ENCODE data around the gene WFDC8.

WFDC8 gene

DNA sequence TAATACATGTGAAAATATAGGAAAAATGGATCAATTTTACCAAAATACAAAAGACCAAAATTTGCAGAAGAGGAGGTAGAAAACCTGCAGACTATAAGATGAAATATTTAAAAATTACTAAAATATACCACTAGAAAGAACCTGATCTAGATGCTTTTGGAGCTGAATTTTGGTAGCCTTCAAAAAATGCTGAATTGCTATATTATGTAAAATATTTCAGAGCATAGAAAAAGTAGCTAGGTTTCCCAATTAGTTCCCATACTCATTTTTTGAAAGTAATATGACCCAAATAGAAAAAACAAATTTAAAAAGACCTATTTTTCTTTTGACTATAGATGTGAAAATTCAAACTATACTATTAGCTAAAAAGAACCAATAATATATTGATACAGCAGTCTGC, 28.3 kb downstream of the WFDC8 start:
- DNase-seq (ENCODE audit: low read depth in 2 of 2, low spot score in 1 of 2) = no peak

DNA sequence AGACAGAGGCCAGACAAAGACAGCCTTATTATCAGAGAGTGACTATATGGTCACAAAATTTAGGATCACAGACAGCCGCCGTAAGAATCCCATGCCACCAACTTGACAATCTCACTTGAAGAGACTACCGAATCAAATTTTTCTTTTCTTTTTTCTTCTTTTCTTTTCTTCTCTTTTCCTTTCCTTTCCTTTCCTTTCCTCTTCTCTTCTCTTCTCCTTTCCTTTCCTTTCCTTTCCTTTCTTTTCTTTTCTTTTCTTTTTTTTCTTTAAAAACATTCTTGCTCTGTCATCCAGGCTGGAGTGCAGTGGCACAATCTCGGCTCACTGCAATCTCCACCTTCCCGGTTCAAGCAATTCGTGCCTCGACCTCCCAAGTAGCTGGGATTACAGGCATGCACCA, 30.7 kb downstream of the WFDC8 start:
- DNase-seq (ENCODE audit: low read depth in 2 of 2, low spot score in 1 of 2) = no peak

DNA sequence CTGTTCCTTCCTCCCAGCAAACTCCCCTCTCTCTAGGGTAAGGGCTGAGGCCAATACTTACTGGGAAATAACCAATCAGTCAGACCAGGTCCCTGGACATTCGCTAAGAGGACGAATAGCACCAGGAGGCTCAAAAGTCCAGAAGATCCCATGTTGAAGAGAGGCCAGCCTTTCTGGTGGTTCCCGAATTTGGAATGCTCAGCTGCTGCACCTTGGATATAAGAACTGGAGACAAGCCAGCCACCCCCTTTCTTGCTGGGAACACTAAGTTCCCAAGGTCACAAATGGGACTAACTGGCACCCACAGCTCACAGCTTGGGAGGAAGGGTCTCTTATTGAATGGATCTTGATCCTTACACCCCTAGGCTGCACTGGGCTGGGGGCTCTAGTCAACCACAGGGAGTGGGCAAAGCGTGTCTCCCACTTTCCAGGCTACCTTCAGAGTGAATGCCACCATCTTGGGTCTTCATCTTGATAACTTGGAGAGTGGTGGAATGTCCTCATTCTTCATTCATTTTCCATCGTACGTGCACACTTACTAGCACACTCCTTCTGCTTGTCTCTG, 31.8 kb downstream of the WFDC8 start, which contains the start of gene EPPIN:
Gene EPPIN, minus strand, starts transcription at position 196 of the 565 bp plus-strand sequence. Its CDS starts 44 bp downstream, at position 152.
- DNase-seq (ENCODE audit: low read depth in 2 of 2, low spot score in 1 of 2) = no peak

DNA sequence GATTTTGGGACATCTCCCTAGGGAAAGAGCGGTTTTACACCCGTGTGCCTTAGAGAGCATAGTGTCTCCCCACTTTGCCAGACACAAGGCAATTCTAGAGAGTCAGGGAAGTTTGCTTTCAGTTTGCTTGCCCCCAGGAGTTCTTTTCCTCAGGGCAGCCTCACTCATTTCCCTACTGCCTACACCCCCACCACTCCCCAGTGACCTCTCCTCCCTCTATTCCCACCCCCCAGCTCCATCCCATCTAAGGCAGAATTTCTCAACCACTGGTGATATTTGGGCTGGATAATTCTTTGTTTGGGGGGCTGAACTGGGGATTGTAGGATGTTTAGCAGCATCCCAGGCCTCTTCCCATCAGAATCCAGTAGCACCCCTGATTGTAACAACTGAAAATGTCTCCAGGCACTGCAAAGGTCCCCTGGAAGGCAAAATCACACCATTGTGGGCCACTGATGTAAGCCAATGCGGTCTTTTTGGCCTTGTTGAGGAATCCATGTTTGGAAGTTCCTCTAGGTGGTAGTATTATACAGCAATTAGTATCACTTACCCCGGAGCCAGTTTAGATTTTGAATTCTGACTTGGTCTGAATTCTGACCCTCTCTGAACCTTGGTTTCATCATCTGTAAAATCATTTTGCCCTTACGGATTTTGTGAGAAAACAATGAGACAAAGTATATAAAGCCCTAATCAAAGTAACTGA, 33.2 kb downstream of the WFDC8 start:
- DNase-seq (ENCODE audit: low read depth in 2 of 2, low spot score in 1 of 2) = no peak

DNA sequence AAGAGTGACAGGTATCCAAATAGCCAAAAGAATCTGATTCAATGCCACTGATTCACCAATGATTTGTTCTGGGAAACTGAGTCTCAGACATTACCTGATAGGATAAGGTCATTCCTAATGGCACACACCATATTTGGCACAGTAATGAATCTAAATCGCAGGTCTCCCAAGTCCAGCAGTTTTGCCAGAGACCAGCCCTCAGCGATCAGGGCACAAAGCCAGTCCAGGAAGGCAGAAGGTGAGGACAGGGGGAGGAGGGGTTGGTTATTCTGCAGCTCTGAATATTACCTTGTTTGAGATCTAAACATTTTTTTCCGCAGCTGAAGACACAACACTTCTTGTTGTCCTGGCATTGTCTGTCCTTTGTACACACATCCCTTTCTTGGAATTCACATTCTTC, 33.7 kb downstream of the WFDC8 start:
- no peak for DNase-seq (ENCODE audit: low read depth in 2 of 2, low spot score in 1 of 2)

DNA sequence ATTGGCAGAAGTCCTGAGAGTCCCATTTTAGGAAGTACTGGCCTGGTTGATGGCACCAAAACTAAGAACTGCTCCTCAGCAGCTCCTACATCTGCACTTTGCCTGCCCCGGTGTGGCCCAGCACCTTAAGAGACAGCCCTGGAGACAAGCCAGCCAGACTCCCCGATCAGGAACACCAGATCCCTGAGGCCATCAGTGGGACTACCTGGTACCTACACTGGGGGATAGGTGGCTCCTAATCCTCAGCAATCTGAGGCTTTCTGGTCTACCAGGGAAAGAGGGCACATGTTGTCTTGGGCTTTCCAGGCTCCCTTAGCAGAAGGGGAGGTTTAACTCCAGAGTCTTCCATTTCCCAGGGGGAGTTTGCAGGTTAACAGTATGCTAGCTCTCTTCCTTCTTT, 39.7 kb downstream of the WFDC8 start, which contains the start of gene WFDC6:
Gene WFDC6, minus strand, starts transcription at position 101 of the 400 bp plus-strand sequence. Its CDS starts 75 bp downstream, at position 26.
- DNase-seq (ENCODE audit: low read depth in 2 of 2, low spot score in 1 of 2) = no peak

DNA sequence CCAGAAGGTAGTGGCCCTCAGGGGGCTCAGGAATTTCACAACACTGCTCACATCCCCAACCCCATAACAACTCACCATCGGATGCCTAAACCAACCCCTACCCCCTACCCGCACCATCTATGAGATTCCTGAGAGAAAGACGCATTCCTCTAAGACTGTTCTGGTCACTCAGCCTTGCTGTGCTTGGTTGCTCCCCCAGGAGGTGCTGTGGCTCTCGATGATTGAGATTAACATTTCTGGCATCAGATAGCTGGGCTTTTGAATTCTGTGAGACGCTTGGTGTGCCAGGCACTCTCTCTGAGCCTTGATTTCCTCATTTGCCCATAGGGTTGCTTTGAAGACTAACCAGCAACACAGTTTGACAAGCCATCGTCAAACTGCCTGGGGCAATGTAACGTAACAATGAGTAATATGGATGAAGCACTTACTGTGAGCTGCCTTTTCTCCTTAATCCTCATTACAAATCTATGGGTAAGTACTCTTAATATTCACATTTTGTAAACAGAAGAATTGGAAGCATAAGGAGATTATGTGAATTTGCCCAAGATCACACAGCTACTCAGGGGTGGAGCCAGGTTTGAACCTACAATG, 40.8 kb downstream of the WFDC8 start:
- no peak for DNase-seq (ENCODE audit: low read depth in 2 of 2, low spot score in 1 of 2)

DNA sequence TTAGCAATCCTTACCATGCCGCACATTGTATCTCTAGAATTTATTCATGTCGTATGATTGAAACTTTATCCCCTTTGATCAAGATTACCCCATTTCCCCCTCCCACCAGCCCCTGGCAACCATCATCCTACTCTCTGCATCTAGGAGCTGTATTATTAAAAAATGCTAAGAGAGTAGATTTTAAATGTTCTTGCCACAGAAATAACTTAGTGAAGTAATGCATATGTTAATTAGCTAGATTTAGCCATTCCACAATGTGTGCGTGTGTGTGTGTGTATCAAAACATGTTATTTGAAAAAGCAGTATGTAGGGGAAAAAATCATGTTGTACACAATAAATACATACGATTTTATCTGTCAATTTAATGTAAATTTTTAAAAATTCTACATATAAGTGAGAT, 51.8 kb downstream of the WFDC8 start:
- DNase-seq (ENCODE audit: low read depth in 2 of 2, low spot score in 1 of 2) = no peak

DNA sequence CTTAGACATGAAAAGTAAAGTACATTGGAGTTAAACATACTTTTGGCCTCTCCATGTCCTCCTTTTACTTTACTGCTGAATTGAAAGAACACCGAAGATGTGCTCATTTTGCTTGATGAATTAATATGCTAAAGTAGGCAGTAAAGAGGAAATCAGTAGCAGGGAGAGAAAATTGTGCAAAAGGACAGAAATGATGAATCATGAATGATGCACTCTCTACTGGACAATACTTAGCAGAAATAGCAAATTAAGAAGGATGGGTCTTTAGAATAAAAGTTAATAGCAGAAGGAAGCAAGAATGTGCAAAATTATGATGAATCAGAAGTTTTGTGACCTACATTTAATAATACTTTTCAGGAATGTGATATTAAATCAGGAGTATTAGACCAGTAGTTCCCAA, 55.3 kb downstream of the WFDC8 start:
- no peak for DNase-seq (ENCODE audit: low read depth in 2 of 2, low spot score in 1 of 2)

DNA sequence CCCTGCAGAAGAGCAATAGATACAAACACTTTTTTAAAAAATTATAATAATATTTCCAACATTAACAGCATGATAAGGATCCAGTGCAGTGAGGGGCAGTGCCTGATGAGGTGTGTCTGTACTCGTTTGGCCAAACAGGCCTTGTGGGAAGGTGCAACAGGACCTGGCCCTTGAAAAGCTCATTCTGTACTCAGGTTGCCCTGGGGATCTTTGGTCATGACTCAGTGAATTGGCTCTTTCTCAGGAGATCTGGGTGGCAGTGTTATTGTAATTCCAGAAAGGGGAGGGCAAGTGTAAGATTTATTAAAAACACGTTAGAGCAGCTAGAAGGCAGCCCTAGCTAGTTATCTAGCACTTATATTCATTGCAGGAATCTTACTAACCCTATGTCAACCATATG, 60.8 kb downstream of the WFDC8 start:
- DNase-seq (ENCODE audit: low read depth in 2 of 2, low spot score in 1 of 2) = no peak

DNA sequence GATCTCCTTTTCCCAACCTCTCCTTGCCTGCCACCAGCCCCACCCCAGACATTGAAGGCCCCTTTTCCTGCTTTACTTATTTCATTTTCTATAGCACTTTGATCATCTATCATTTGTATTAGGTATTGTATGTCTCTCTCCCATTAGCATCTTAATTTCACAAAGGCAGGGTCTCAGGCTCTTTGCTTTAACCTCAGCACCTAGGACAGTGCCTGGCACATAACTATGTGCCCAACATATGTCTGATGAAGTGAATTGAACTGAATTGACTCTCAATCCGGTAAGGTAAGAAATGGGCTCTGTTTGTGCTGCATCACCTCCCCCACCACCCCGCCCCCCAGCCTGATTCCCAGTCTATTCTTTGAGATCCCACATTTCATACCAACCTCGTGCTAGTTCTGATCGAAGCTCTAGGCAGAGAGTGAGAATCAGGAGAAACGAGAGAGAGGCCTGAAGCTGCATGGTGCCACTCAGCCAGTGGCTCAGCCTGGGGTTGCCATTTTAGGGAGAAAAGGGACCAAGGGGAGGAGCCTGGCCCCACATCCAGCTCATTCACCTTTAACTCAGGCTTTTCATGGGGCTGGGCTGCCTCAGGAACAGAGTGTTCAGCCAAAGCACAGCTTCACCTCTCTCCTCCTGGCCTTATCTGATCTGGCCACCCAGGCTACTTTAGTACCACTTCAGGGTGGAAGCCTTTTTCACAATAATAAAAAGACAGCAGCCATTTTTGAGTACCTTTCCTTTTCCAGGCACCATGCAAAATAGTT, 63.8 kb downstream of the WFDC8 start, which contains the start of gene SPINT3:
Gene SPINT3, minus strand, starts transcription at position 476 of the 767 bp plus-strand sequence. Its CDS starts 14 bp downstream, at position 462.
- DNase-seq (ENCODE audit: low read depth in 2 of 2, low spot score in 1 of 2) = no peak

DNA sequence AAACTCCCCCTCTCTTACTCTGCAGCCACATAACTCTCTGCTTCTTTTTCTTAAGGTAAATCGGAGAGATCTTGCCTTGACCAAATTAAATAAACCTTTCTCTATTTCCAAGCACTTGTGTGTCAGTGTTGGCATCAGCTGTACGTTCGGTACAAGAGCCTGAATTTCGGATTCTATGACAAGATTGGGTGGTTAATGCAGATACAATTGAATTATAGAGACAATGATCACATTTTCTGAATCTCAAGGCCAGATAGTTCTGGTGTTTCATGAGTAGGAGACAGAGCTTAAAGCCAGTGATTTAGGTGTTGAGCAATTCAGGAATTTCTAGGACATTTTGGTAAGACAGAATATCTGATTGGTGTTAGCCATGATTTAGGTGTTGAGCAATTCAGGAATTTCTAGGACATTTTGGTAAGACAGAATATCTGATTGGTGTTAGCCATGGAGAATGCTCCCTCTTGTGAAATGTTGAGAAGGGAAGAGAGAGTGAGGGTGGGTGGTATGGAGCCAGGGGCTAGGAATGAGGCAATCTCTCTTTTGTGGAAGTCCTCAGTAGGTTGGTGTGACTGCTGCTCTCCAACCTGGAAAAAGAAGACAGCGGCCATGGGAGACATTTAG, 68.7 kb downstream of the WFDC8 start:
- no peak for DNase-seq (ENCODE audit: low read depth in 2 of 2, low spot score in 1 of 2)

DNA sequence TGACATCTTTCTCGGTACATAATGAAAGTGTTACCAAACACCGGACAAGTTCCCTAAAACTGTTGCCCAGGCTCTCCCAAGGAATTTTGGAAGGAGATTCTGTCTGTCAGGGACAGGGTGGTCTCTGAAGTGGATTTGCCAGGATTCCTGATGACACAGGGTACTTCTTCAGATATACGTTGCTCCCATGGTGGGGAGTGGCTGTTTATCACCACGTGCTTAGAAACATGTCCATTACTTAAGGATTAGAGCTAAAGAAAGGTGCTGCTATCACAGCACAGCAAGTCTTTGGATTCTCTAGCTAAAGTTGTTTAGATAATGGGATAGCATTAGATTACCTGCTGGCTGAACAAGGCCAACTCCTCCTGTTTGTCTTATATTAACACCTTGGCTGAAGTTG, 70.0 kb downstream of the WFDC8 start:
- DNase-seq (ENCODE audit: low read depth in 2 of 2, low spot score in 1 of 2) = no peak

DNA sequence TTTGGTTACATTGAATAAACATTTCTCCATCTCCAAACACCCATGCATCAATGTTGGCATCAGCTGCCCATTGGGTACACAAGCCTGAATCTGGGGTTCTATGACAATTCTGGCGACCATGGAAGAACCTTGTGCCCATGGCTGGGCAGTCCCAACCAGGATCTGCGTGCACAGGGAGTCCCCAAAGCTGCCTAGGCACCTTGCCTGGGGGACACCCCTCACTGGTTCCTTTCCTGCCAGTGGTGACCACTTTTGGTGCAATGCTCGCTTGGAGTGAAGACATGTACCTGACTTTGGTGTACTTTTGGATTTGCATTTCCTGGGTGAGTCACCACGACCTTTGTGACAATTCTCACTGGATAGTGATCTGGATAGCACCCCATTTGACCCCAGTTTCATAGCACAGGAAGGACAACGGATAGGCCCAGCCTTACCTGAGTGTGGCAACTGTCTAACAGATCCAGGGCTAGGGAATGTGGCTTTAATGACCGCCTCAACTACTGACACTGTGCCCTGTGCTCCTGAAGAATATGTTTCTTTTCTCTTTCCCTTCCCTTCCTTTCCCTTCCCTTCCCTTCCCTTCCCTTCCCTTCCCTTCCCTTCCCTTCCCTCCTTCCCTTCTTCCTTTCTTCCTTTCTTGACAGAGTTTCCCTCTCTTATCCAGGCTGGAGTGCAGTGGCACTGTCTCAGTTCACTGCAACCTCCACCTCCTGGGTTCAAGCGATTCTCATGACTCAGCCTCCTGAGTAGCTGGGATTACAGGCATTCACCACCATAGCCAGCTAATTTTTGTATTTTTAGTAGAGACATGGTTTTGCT, 70.8 kb downstream of the WFDC8 start:
- DNase-seq (ENCODE audit: low read depth in 2 of 2, low spot score in 1 of 2) = no peak

DNA sequence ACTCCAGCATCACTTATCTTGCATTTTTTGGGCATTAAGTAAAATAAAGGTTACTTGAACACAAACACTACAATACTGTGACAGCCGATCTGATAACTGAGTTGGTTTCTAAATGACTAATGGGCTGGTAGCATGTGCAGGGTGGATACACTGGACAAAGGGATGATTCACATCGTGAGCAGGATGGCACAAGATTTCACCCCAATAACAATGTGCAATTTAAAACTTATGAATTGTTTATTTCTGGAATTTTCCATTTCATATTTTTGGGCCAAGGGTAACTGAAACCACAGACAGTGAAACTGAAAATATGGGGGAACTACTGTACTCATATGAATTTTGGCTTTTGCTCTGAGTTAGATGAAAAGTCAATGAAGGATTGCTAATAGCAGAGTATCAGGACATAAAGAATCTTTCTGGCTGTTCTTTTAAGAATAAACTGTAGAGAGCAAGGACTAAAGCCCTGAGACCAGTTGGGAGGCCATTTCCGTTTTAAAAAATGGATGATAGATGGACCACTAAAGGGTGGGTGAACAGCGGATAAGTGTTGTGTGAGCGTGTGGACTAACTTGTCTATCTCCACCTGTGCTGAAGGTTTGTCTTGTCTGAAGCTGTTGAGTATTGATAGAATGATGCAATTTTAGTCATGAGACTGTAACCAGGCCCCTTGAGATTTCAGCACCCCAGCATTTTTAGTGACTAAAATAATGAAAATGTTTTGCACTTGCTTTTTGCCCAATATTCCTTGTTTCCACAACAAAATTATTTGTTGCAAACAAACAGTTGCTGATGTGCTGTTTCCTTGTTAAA, 71.9 kb downstream of the WFDC8 start:
- DNase-seq (ENCODE audit: low read depth in 2 of 2, low spot score in 1 of 2) = no peak

DNA sequence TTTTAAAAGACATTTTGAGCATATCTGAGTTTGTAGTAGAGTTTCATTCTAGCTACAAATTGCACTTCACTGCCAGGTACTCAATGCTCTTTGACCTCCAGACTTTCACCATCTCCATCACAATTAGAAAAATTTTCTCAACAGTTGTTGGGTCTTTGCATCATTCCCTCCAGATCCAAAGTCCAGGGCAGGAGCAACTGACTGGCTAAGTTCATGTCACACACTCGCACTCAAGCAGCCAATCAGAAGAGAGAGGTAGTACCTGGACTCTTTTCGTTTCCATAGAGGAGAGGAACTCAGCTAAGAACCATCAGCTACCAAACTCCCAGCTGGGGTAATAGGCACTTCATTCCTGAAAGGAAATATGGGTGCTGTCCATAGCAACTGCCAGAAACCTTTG, 72.7 kb downstream of the WFDC8 start:
- DNase-seq (ENCODE audit: low read depth in 2 of 2, low spot score in 1 of 2) = no peak

DNA sequence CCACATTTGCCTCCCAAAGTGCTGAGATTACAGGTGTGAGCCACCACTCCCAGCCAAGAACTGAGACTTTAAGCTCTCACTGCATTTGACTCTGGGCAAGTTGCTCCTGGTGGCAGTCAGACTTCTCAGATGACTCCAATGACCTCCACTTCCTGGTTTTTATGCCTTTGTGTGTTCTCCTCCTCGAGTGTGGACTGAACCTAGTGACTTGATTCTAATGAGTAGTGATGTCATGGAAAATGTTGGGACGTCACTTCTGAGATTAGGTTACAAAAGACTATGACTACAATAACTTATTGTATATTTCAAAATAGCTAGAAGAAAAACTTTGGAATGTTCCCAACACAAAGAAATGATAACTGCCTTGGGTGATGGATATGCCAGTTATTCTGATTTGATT, 75.7 kb downstream of the WFDC8 start:
- DNase-seq (ENCODE audit: low read depth in 2 of 2, low spot score in 1 of 2) = no peak

DNA sequence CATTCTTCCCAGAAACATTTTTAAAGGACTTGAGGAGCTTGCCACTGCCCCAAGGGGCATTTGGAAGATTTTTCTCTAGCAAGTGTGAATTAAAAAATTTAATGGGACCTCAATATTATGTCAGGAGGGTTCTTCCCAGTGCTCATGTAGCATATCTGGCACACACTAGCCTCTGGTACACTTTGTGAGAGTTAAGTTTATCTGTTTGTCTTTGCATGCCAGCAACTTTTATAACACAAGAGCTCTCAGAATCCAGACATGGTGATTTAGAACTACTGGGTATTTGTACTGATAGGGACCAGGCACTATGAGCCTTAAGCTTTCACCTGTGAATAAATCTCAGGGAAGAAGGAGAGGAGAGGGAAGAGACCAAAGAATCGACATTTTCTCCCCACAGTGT, 76.5 kb downstream of the WFDC8 start:
- no peak for DNase-seq (ENCODE audit: low read depth in 2 of 2, low spot score in 1 of 2)
